Measurements from ENCODE around the gene TRPV4. TPM values are rescaled to one million over a fixed set of nuclear protein-coding genes. Genes with fewer than 3 reads are reported as not detected.

TRPV4 gene
- polyA plus RNA-seq, 1 donor from 2014 or later: not detected

GRCh38 chr12:109762071-109762672 is 71.0 kb downstream of the TRPV4 start:
- H3K36me3 ChIP-seq (ENCODE audit: insufficient read depth, low read length): no peaks in the 10 kb centered on the region
- H2AFZ ChIP-seq (ENCODE audit: low read depth, low read length): no peak overlapping the region
- H3K9ac ChIP-seq (ENCODE audit: low read length): no peak overlapping the region
- TF ChIP-seq MXI1 (conservative IDR thresholded peaks at IDR 0.05; ENCODE audit: poor library complexity, severe bottlenecking) (no peak), EP300 (conservative IDR thresholded peaks at IDR 0.05; ENCODE audit: poor library complexity, severe bottlenecking) (no peak), TAF1 (IDR thresholded peaks at IDR 0.05; ENCODE audit: low read depth) (no peak), SMC3 (conservative IDR thresholded peaks at IDR 0.05; ENCODE audit: poor library complexity) (no peak), EZH2 (IDR thresholded peaks at IDR 0.05; ENCODE audit: borderline replicate concordance, insufficient read depth, low read length, poor library complexity, severe bottlenecking) (no peak), RAD21 (conservative IDR thresholded peaks at IDR 0.05) (no peak), POLR2AphosphoS5 (IDR thresholded peaks at IDR 0.05) (no peak)
- TF ChIP-seq, protein P1, sequence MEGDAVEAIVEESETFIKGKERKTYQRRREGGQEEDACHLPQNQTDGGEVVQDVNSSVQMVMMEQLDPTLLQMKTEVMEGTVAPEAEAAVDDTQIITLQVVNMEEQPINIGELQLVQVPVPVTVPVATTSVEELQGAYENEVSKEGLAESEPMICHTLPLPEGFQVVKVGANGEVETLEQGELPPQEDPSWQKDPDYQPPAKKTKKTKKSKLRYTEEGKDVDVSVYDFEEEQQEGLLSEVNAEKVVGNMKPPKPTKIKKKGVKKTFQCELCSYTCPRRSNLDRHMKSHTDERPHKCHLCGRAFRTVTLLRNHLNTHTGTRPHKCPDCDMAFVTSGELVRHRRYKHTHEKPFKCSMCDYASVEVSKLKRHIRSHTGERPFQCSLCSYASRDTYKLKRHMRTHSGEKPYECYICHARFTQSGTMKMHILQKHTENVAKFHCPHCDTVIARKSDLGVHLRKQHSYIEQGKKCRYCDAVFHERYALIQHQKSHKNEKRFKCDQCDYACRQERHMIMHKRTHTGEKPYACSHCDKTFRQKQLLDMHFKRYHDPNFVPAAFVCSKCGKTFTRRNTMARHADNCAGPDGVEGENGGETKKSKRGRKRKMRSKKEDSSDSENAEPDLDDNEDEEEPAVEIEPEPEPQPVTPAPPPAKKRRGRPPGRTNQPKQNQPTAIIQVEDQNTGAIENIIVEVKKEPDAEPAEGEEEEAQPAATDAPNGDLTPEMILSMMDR (IDR thresholded peaks at IDR 0.05; ENCODE audit: poor library complexity, severe bottlenecking): no peak
- TF ChIP-seq, protein P2, sequence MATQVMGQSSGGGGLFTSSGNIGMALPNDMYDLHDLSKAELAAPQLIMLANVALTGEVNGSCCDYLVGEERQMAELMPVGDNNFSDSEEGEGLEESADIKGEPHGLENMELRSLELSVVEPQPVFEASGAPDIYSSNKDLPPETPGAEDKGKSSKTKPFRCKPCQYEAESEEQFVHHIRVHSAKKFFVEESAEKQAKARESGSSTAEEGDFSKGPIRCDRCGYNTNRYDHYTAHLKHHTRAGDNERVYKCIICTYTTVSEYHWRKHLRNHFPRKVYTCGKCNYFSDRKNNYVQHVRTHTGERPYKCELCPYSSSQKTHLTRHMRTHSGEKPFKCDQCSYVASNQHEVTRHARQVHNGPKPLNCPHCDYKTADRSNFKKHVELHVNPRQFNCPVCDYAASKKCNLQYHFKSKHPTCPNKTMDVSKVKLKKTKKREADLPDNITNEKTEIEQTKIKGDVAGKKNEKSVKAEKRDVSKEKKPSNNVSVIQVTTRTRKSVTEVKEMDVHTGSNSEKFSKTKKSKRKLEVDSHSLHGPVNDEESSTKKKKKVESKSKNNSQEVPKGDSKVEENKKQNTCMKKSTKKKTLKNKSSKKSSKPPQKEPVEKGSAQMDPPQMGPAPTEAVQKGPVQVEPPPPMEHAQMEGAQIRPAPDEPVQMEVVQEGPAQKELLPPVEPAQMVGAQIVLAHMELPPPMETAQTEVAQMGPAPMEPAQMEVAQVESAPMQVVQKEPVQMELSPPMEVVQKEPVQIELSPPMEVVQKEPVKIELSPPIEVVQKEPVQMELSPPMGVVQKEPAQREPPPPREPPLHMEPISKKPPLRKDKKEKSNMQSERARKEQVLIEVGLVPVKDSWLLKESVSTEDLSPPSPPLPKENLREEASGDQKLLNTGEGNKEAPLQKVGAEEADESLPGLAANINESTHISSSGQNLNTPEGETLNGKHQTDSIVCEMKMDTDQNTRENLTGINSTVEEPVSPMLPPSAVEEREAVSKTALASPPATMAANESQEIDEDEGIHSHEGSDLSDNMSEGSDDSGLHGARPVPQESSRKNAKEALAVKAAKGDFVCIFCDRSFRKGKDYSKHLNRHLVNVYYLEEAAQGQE (IDR thresholded peaks at IDR 0.05; ENCODE audit: borderline replicate concordance): no peak
- H3K9me3 ChIP-seq (ENCODE audit: low read length): no peaks in the 10 kb centered on the region
- no peaks in the 10 kb centered on the region for H3K27me3 ChIP-seq (ENCODE audit: insufficient read depth, low read depth, low read length)
- no peak overlapping the region for H3K4me2 ChIP-seq (ENCODE audit: low read length)
- H3K9me2 ChIP-seq (ENCODE audit: insufficient read depth, low read length): no peaks in the 10 kb centered on the region
- H4K20me1 ChIP-seq (ENCODE audit: insufficient read depth): no peaks in the 10 kb centered on the region
- H3K27ac ChIP-seq (ENCODE audit: low read length): no peak overlapping the region
- H3K79me2 ChIP-seq (replicated peaks; ENCODE audit: insufficient read depth, low read length): peaks cover 17% of the 10 kb centered on the region
- no peaks in the 10 kb centered on the region for H3F3A ChIP-seq (ENCODE audit: insufficient read depth, low read length, poor library complexity, severe bottlenecking)
- H3K4me3 ChIP-seq (ENCODE audit: low read length): no peak overlapping the region

DNA sequence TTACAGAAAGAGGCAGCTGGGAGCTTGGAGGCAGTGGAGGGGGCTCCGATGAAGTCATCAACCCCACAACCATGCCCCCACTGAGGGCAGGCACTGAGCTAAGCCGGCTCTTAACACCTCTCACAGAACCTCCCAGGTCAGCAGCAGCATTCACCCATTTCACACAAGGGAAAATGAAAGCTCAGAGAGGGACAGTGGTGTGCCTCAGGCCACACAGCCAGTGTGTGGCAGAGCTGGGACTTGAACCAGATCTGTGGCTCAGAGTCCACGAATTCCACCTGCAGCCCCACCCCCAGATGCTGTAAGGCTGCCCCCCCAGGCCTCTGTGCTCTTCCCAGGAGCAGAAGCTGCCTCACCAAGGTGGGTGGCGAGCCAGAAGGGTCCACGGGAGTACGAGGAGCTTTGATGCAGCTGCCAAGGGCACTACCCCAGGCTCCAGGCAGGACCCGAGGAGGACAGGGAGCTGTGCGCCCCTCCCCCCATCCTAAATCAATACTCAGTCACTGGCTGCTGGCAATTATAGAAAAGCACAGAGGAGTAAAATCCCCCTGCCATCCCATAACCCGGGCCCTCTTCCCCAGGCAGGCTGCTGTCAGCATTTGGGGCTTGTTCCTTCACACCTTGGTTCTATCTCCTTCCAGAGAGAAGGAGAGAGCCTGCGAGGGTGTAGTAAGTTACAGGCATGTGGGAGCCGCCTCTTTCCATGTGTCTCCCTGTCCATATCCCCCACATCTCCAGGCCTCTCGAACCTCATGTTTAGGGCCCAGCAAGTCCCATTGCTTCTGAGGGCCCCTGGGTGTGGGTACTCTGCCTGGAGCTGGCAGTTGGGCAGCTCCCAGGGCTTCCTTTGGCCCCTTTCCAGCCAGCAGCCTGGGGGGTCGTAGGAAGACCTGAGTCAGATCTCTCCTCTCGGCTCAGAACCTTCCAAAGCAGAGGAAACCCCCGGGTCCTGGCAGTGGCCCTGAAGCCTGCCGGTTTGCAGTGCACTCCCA is 72.0 kb downstream of the TRPV4 start:
- H3K9me3 ChIP-seq (ENCODE audit: low read length): no peaks in the 10 kb centered on the region
- no peaks in the 10 kb centered on the region for H3K36me3 ChIP-seq (ENCODE audit: insufficient read depth, low read length)
- no peak overlapping the region for H3K27ac ChIP-seq (ENCODE audit: low read length)
- TF ChIP-seq POLR2AphosphoS5 (IDR thresholded peaks at IDR 0.05) (no peak), SMC3 (conservative IDR thresholded peaks at IDR 0.05; ENCODE audit: poor library complexity) (no peak), EP300 (conservative IDR thresholded peaks at IDR 0.05; ENCODE audit: poor library complexity, severe bottlenecking) (no peak), EZH2 (IDR thresholded peaks at IDR 0.05; ENCODE audit: borderline replicate concordance, insufficient read depth, low read length, poor library complexity, severe bottlenecking) (no peak), RAD21 (conservative IDR thresholded peaks at IDR 0.05) (no peak)
- TF ChIP-seq, protein P1 (IDR thresholded peaks at IDR 0.05; ENCODE audit: poor library complexity, severe bottlenecking): no peak
- no peak overlapping the region for H3K4me2 ChIP-seq (ENCODE audit: low read length)
- no peak overlapping the region for H3K9ac ChIP-seq (ENCODE audit: low read length)
- H3K4me3 ChIP-seq (ENCODE audit: low read length): no peak overlapping the region
- no peaks in the 10 kb centered on the region for H3K9me2 ChIP-seq (ENCODE audit: insufficient read depth, low read length)
- H2AFZ ChIP-seq (ENCODE audit: low read depth, low read length): no peak overlapping the region
- peaks cover 27% of the 10 kb centered on the region for H3K79me2 ChIP-seq (replicated peaks; ENCODE audit: insufficient read depth, low read length)
- H4K20me1 ChIP-seq (ENCODE audit: insufficient read depth): no peaks in the 10 kb centered on the region
- H3K27me3 ChIP-seq (ENCODE audit: insufficient read depth, low read depth, low read length): no peaks in the 10 kb centered on the region
- H3F3A ChIP-seq (ENCODE audit: insufficient read depth, low read length, poor library complexity, severe bottlenecking): no peaks in the 10 kb centered on the region
